HG02943 (cell line): ENCODE results near the gene FBN3.
"Not testable (repeated sequence)": the region's sequence is repeated elsewhere in the genome, so short reads cannot be mapped to it uniquely, and the experiment has no call there.

Source experiments
- ATAC-seq: cut with Tn5 transposase; IDR thresholded peaks from one replicate; pipeline ENCODE4 v1.9.1; 2021; ENCODE audit warnings: mild to moderate bottlenecking, low read depth, moderate library complexity; ENCODE audit not compliant: unreplicated experiment

Gene FBN3

GRCh38 chr19:8120636-8121480, 28.5 kb downstream of the FBN3 start:
- no peak for ATAC-seq

GRCh38 chr19:8117991-8118390, 31.4 kb downstream of the FBN3 start:
- no peak for ATAC-seq

- no peak for ATAC-seq
Observed at GRCh38 chr19:8116437-8117293, 32.7 kb downstream of the FBN3 start.

- no peak for ATAC-seq
Observed at GRCh38 chr19:8115805-8116396, 33.5 kb downstream of the FBN3 start.

- no peak for ATAC-seq
Observed at GRCh38 chr19:8113017-8113416, 36.4 kb downstream of the FBN3 start.

GRCh38 chr19:8111376-8111775, 38.0 kb downstream of the FBN3 start:
- ATAC-seq: no peak

- ATAC-seq: no peak
Observed at GRCh38 chr19:8110931-8111330, 38.5 kb downstream of the FBN3 start.

- no peak for ATAC-seq
Observed at GRCh38 chr19:8109890-8110662, 39.3 kb downstream of the FBN3 start.

- no peak for ATAC-seq
Observed at GRCh38 chr19:8109455-8109854, 39.9 kb downstream of the FBN3 start.

- ATAC-seq: no peak
Observed at GRCh38 chr19:8108560-8109445, 40.6 kb downstream of the FBN3 start.

GRCh38 chr19:8107301-8107903, 42.0 kb downstream of the FBN3 start:
- no peak for ATAC-seq

- ATAC-seq: no peak
Observed at GRCh38 chr19:8105471-8105870, 43.9 kb downstream of the FBN3 start.

- not testable (repeated sequence) for ATAC-seq
Observed at GRCh38 chr19:8101910-8102309, 47.5 kb downstream of the FBN3 start.

- no peak for ATAC-seq
Observed at GRCh38 chr19:8101311-8101710, 48.1 kb downstream of the FBN3 start.

GRCh38 chr19:8097681-8098567, 51.5 kb downstream of the FBN3 start:
- ATAC-seq: no peak

- ATAC-seq: no peak
Observed at GRCh38 chr19:8097198-8097597, 52.2 kb downstream of the FBN3 start.

- no peak for ATAC-seq
Observed at GRCh38 chr19:8096071-8096470, 53.3 kb downstream of the FBN3 start.

- ATAC-seq: no peak
Observed at GRCh38 chr19:8095354-8095886, 54.0 kb downstream of the FBN3 start.
